ENCODE results near the gene IPO8.

Gene IPO8

GRCh38 chr12:30701056-30701455 lies 5.4 kb upstream of the IPO8 start:
- Histone ChIP-seq H4K20me1 (ENCODE audit: insufficient read depth, low read length, poor library complexity, severe bottlenecking) (no peaks in the 10 kb centered on the region), H3K36me3 (ENCODE audit: insufficient read depth, low read length) (no peaks in the 10 kb centered on the region), H3K79me2 (ENCODE audit: insufficient read depth, low read length) (no peaks in the 10 kb centered on the region), H2AFZ (ENCODE audit: low read length) (no peak overlapping the region), H3K4me3 (ENCODE audit: low read length, poor library complexity, severe bottlenecking) (no peak overlapping the region), H3K27me3 (ENCODE audit: insufficient read depth, low read length, poor library complexity, severe bottlenecking) (no peaks in the 10 kb centered on the region), H3K4me1 (ENCODE audit: insufficient read depth, low read length, poor library complexity, severe bottlenecking) (no peaks in the 10 kb centered on the region), H3K4me2 (ENCODE audit: low read depth, low read length, poor library complexity, severe bottlenecking) (no peak overlapping the region), H3F3A (ENCODE audit: low read depth) (no peaks in the 10 kb centered on the region), H3K9ac (ENCODE audit: low read depth, low read length, poor library complexity, severe bottlenecking) (no peak overlapping the region), H3K9me2 (replicated peaks; ENCODE audit: low read depth, low read length) (no peaks in the 10 kb centered on the region), H3K9me3 (ENCODE audit: insufficient read depth, low read depth, low read length) (no peaks in the 10 kb centered on the region)
- TF ChIP-seq EZH2phosphoT487 (IDR thresholded peaks at IDR 0.05; ENCODE audit: borderline replicate concordance) (no peak), CTCF (conservative IDR thresholded peaks at IDR 0.05; ENCODE audit: low read length) (no peak)

- TF ChIP-seq CTCF (conservative IDR thresholded peaks at IDR 0.05; ENCODE audit: low read length) (no peak), EZH2phosphoT487 (IDR thresholded peaks at IDR 0.05; ENCODE audit: borderline replicate concordance) (no peak)
- no peak overlapping the region for H2AFZ ChIP-seq (ENCODE audit: low read length)
Measured at GRCh38 chr12:30700216-30700900, 4.7 kb upstream of the IPO8 start.

GRCh38 chr12:30698346-30698745 lies 2.7 kb upstream of the IPO8 start:
- Histone ChIP-seq H3K27me3 (ENCODE audit: insufficient read depth, low read length, poor library complexity, severe bottlenecking) (no peaks in the 10 kb centered on the region), H3K4me2 (ENCODE audit: low read depth, low read length, poor library complexity, severe bottlenecking) (no peak overlapping the region), H3K9me2 (replicated peaks; ENCODE audit: low read depth, low read length) (no peaks in the 10 kb centered on the region), H3K9ac (ENCODE audit: low read depth, low read length, poor library complexity, severe bottlenecking) (no peak overlapping the region), H2AFZ (ENCODE audit: low read length) (no peak overlapping the region), H3K36me3 (ENCODE audit: insufficient read depth, low read length) (no peaks in the 10 kb centered on the region), H3K4me3 (ENCODE audit: low read length, poor library complexity, severe bottlenecking) (no peak overlapping the region), H3K79me2 (ENCODE audit: insufficient read depth, low read length) (peaks cover 23% of the 10 kb centered on the region), H4K20me1 (ENCODE audit: insufficient read depth, low read length, poor library complexity, severe bottlenecking) (peaks cover 13% of the 10 kb centered on the region), H3F3A (ENCODE audit: low read depth) (no peaks in the 10 kb centered on the region), H3K4me1 (ENCODE audit: insufficient read depth, low read length, poor library complexity, severe bottlenecking) (peaks cover 16% of the 10 kb centered on the region), H3K9me3 (ENCODE audit: insufficient read depth, low read depth, low read length) (no peaks in the 10 kb centered on the region)
- TF ChIP-seq EZH2phosphoT487 (IDR thresholded peaks at IDR 0.05; ENCODE audit: borderline replicate concordance) = no peak
- TF ChIP-seq CTCF (conservative IDR thresholded peaks at IDR 0.05; ENCODE audit: low read length) = no peak

More at GRCh38 chr12:30700216-30700900, 4.7 kb upstream of the IPO8 start:
- H3K4me3 ChIP-seq (ENCODE audit: low read length, poor library complexity, severe bottlenecking) = no peak overlapping the region
- no peaks in the 10 kb centered on the region for H3K9me3 ChIP-seq (ENCODE audit: insufficient read depth, low read depth, low read length)
- no peaks in the 10 kb centered on the region for H3F3A ChIP-seq (ENCODE audit: low read depth)
- no peaks in the 10 kb centered on the region for H3K27me3 ChIP-seq (ENCODE audit: insufficient read depth, low read length, poor library complexity, severe bottlenecking)
- no peaks in the 10 kb centered on the region for H3K36me3 ChIP-seq (ENCODE audit: insufficient read depth, low read length)
- no peak overlapping the region for H3K9ac ChIP-seq (ENCODE audit: low read depth, low read length, poor library complexity, severe bottlenecking)
- H4K20me1 ChIP-seq (ENCODE audit: insufficient read depth, low read length, poor library complexity, severe bottlenecking) = no peaks in the 10 kb centered on the region
- no peaks in the 10 kb centered on the region for H3K4me1 ChIP-seq (ENCODE audit: insufficient read depth, low read length, poor library complexity, severe bottlenecking)
- no peak overlapping the region for H3K4me2 ChIP-seq (ENCODE audit: low read depth, low read length, poor library complexity, severe bottlenecking)
- H3K9me2 ChIP-seq (replicated peaks; ENCODE audit: low read depth, low read length) = no peaks in the 10 kb centered on the region
- H3K79me2 ChIP-seq (ENCODE audit: insufficient read depth, low read length) = peaks cover 3% of the 10 kb centered on the region
